HepG2 (cell line): ENCODE data around the gene LIMD2. TPM values are rescaled to one million over a fixed set of nuclear protein-coding genes. Genes with fewer than 3 reads are reported as not detected.

ENCODE experiments used
- ATAC-seq: fragments of 200-7000 bp; cut with Tn5 transposase; 3 replicates; pipeline ENCODE4 v1.9.1; 2020; ENCODE audit warnings: mild to moderate bottlenecking, moderate library complexity
- BruUV-seq: library from RNA; stranded (reverse); fragments of 400-500 nt; replicated peaks from 2 replicates; lab custom pipeline; 2021; lab: Mats Ljungman, UMichigan
- CTCF ChIA-PET: fragments of 300-600 bp; formaldehyde crosslinking; extraction: SDS; loops from one replicate; lab custom pipeline; 2021; ENCODE audit warnings: low total read pairs, inconsistent platforms, low intra/inter-chr PET ratio; lab: Yijun Ruan, JAX
- POLR2A ChIA-PET: fragments of 350-600 bp; sonication (Branson Sonifier 250); formaldehyde crosslinking; loops from one replicate; lab custom pipeline; 2020; ENCODE audit warnings: antibody characterized with exemption, inconsistent platforms; lab: Yijun Ruan, JAX
- DNase-seq: peaks from one replicate; pipeline ENCODE4 v3.0.0-alpha.2; 2015; ENCODE audit warnings: low spot score
- FAIRE-seq: peaks from 3 replicates; lab custom pipeline; 2011; peaks lifted over from hg19 to GRCh38; lab: Jason Lieb, UNC
- H2AFZ ChIP-seq: one replicate; pipeline ENCODE4 v1.6.1; 2011; ENCODE audit warnings: low read length, inconsistent platforms
- H3K27ac ChIP-seq: fragments of 300-600 bp; 3 replicates; pipeline ENCODE4 v1.8.0; 2011; ENCODE audit warnings: mixed run types, mild to moderate bottlenecking, mixed read lengths, low read length, inconsistent platforms; ENCODE audit not compliant: insufficient read depth; ENCODE audit errors: extremely low read length
- H3K27me3 ChIP-seq, 2 experiments: fragments of 200-600 bp in 1 of 2; 2 replicates in 1 of 2; 3 replicates in 1 of 2; pipeline versions ENCODE4 v1.6.0 to v1.8.0; 2011; ENCODE audit warnings: low read length in 2 of 2, mild to moderate bottlenecking in 2 of 2, moderate library complexity in 2 of 2, inconsistent platforms in 1 of 2; ENCODE audit not compliant: insufficient read depth in 2 of 2, control insufficient read depth in 1 of 2
- H3K36me3 ChIP-seq, 2 experiments: fragments of 200-600 bp in 1 of 2; replicated peaks in 1 of 2; 2 replicates in 1 of 2; 3 replicates in 1 of 2; pipeline versions ENCODE4 v1.5.1 to v1.8.0; 2011; ENCODE audit warnings: low read length in 2 of 2, inconsistent platforms in 1 of 2; ENCODE audit not compliant: insufficient read depth in 2 of 2, control insufficient read depth in 1 of 2
- H3K4me1 ChIP-seq: 2 replicates; pipeline ENCODE4 v1.5.1; 2012; ENCODE audit warnings: low read length, inconsistent platforms; ENCODE audit not compliant: insufficient read depth
- H3K4me2 ChIP-seq: 2 replicates; pipeline ENCODE4 v1.6.0; 2011; ENCODE audit warnings: low read depth, low read length, inconsistent platforms
- H3K4me3 ChIP-seq, 3 experiments: fragments of 200-600 bp in 1 of 3; sonication (generic), shearing (Covaris generic) in 1 of 3; replicated peaks in 1 of 3; 2 replicates each; pipeline ENCODE4 v1.5.1; 2011 to 2016; ENCODE audit warnings: low read length in 3 of 3, inconsistent platforms in 2 of 3, low read depth in 2 of 3, mild to moderate bottlenecking in 2 of 3, control low read depth in 1 of 3, mixed read lengths in 1 of 3; ENCODE audit not compliant: insufficient read depth in 1 of 3
- H3K79me2 ChIP-seq: one replicate; pipeline ENCODE4 v1.6.1; 2011; ENCODE audit warnings: low read length, inconsistent platforms; ENCODE audit not compliant: insufficient read depth
- H3K9ac ChIP-seq: 2 replicates; pipeline ENCODE4 v1.6.0; 2011; ENCODE audit warnings: mild to moderate bottlenecking, low read depth, low read length, inconsistent platforms; ENCODE audit not compliant: insufficient read depth
- H3K9me3 ChIP-seq: 2 replicates; pipeline ENCODE4 v1.5.1; 2012; ENCODE audit warnings: mild to moderate bottlenecking, low read length
- H4K20me1 ChIP-seq: 2 replicates; pipeline ENCODE4 v1.6.0; 2011; ENCODE audit warnings: inconsistent platforms, mild to moderate bottlenecking, low read length, moderate library complexity; ENCODE audit not compliant: insufficient read depth
- JARID2 ChIP-seq: sonication (generic); formaldehyde crosslinking; IDR thresholded peaks from 2 replicates; pipeline ENCODE4 v1.8.1; 2023; ENCODE audit warnings: missing genetic modification reagents, inconsistent platforms; ENCODE audit not compliant: insufficient replicate concordance
- MTA1 ChIP-seq: sonication (generic); formaldehyde crosslinking; IDR thresholded peaks from 2 replicates; pipeline ENCODE4 v1.4.0; 2020; ENCODE audit warnings: missing genetic modification reagents, mild to moderate bottlenecking, borderline replicate concordance
- NFIC ChIP-seq: IDR thresholded peaks from 2 replicates; pipeline ENCODE4 v1.6.1; 2012; ENCODE audit warnings: mild to moderate bottlenecking, low read length, inconsistent platforms
- PBX2 ChIP-seq: IDR thresholded peaks from 2 replicates; pipeline ENCODE4 v1.6.1; 2016; ENCODE audit warnings: control low read depth
- RFXAP ChIP-seq: sonication (generic); formaldehyde crosslinking; IDR thresholded peaks from 2 replicates; pipeline ENCODE4 v1.4.0; 2020; ENCODE audit warnings: missing genetic modification reagents, borderline replicate concordance
- ZNF235 ChIP-seq: sonication (generic); formaldehyde crosslinking; IDR thresholded peaks from 2 replicates; pipeline ENCODE4 v1.8.1; 2023; ENCODE audit warnings: mild to moderate bottlenecking, missing genetic modification reagents, borderline replicate concordance
- ZNF431 ChIP-seq: sonication (generic); formaldehyde crosslinking; IDR thresholded peaks from 2 replicates; pipeline ENCODE4 v1.9.0; 2022; ENCODE audit warnings: missing genetic modification reagents, low read depth, mild to moderate bottlenecking, borderline replicate concordance
- ZNF616 ChIP-seq: sonication (generic); formaldehyde crosslinking; IDR thresholded peaks from 2 replicates; pipeline ENCODE4 v1.5.0; 2020; ENCODE audit warnings: low read depth, mild to moderate bottlenecking, missing genetic modification reagents
- WGBS: methylation state at CpG from one replicate; pipeline ENCODE4 v1.1.6; 2017; ENCODE audit warnings: low lambda C conversion rate; 5-methylcytosine and 5-hydroxymethylcytosine counted together
- in situ Hi-C: cut with HindIII; loops from 2 replicates; pipeline ENCODE4 v1.10.0; 2017; ENCODE audit warnings: low pct_unique_long_range_greater_than_20kb; ENCODE audit not compliant: extremely low pct_ligation_motif_present
- intact Hi-C: fragments of 100-400 bp; cut with micrococcal nuclease; formaldehyde crosslinking; loops from one replicate; pipeline ENCODE4 v1.10.0; 2022; ENCODE audit not compliant: unreplicated experiment
- polyA plus RNA-seq, 8 experiments: library from polyadenylated mRNA; depleted of rRNA in 3 of 8; stranded (reverse) in 7 of 8; unstranded in 1 of 8; fragments of >200 nt; fragmentation: Illumina TruSeq in 4 of 8; extraction: Trizol in 4 of 8; gene quantifications; 2 replicates each; pipeline versions ENCODE4 v1.2.1 to v1.2.3, GENCODE V29; 2011 to 2016; ENCODE audit warnings: low read depth in 4 of 8, missing spikeins in 1 of 8, mixed read lengths in 1 of 8; ENCODE audit not compliant: insufficient read depth in 1 of 8
- total RNA-seq, 5 experiments: library from RNA; depleted of rRNA; stranded (reverse); fragments of >200 nt; fragmentation: Illumina TruSeq; extraction: Trizol; gene quantifications; 2 replicates each; pipeline ENCODE4 v1.2.3, GENCODE V29; 2016; ENCODE audit warnings: low read depth in 1 of 5
- TF ChIP-seq, protein P1 (sequence below): IDR thresholded peaks from 2 replicates; pipeline ENCODE4 v1.6.1; 2016; ENCODE audit warnings: missing biosample characterization, missing genetic modification reagents, low read depth
- TF ChIP-seq, protein P2 (sequence below): sonication (generic); formaldehyde crosslinking; IDR thresholded peaks from 2 replicates; pipeline ENCODE4 v1.4.0; 2020; ENCODE audit warnings: missing genetic modification reagents, borderline replicate concordance
- TF ChIP-seq, protein P3 (sequence below): sonication (generic); formaldehyde crosslinking; IDR thresholded peaks from 2 replicates; pipeline ENCODE4 v1.4.0; 2020; ENCODE audit warnings: missing genetic modification reagents, mild to moderate bottlenecking, borderline replicate concordance
- TF ChIP-seq, protein P4 (sequence below): sonication (generic); formaldehyde crosslinking; IDR thresholded peaks from 2 replicates; pipeline ENCODE4 v1.4.0; 2020; ENCODE audit warnings: missing genetic modification reagents

Gene LIMD2
- total and polyA plus RNA-seq, 2 of the 13 experiments (the other 11 are each of a cell fraction or from before 2014, with no cell fraction given) = 9.0 to 20.8 TPM

DNA sequence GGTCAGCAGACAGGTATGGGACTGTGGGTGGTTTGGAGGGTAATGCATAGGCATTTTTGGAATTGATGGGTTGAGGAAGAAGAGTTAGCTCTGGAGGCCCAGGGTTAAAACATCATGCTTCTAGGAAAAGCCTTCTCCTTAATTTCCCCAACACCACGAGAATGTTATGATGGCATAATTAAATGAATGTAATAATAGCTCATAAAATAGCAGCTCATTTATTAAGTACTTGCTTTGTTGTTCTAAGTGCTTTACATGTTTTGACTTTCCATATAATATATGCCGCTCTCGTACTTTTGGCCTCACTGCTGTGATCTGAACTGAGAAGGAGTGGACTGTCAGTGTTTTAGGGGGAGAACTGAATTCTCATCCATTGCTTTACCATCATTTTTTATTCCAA is 14.3 kb downstream of the LIMD2 start:
- Histone ChIP-seq H3K36me3 (peaks cover 32 to 61% of the 10 kb centered on the region in 2 experiments), H3K27me3 (no peaks in the 10 kb centered on the region), H2AFZ (no peak overlapping the region), H3K9me3 (no peaks in the 10 kb centered on the region), H3K9ac (no peak overlapping the region), H3K79me2 (no peaks in the 10 kb centered on the region), H3K4me2 (no peak overlapping the region), H3K27ac (no peak overlapping the region), H3K4me3 (no peak overlapping the region), H4K20me1 (no peaks in the 10 kb centered on the region), H3K4me1 (no peaks in the 10 kb centered on the region)
- WGBS = 96% methylated on average over 3 of the region's 3 CpGs
- intact Hi-C loops = no loop called here
- in situ Hi-C loops = no loop called here
- DNase-seq (no peak), FAIRE-seq (no peak), ATAC-seq (no peak)
- no peak for TF ChIP-seq ZNF616 (CRISPR knock-in tag)
- no peak for TF ChIP-seq ZNF431
- TF ChIP-seq, protein P1, sequence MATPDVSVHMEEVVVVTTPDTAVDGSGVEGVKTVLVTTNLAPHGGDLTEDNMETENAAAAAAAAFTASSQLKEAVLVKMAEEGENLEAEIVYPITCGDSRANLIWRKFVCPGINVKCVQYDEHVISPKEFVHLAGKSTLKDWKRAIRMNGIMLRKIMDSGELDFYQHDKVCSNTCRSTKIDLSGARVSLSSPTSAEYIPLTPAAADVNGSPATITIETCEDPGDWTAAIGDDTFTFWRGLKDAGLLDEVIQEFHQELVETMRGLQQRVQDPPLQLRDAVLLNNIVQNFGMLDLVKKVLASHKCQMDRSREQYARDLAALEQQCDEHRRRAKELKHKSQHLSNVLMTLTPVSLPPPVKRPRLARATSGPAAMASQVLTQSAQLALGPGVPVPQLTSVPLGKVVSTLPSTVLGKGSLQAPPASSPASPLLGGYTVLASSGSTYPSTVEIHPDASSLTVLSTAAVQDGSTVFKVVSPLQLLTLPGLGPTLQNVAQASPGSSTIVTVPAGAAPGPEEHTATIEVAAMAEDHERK (CRISPR knock-in tag) = no peak
- no peak for TF ChIP-seq MTA1 (CRISPR knock-in tag)
- TF ChIP-seq, protein P2, sequence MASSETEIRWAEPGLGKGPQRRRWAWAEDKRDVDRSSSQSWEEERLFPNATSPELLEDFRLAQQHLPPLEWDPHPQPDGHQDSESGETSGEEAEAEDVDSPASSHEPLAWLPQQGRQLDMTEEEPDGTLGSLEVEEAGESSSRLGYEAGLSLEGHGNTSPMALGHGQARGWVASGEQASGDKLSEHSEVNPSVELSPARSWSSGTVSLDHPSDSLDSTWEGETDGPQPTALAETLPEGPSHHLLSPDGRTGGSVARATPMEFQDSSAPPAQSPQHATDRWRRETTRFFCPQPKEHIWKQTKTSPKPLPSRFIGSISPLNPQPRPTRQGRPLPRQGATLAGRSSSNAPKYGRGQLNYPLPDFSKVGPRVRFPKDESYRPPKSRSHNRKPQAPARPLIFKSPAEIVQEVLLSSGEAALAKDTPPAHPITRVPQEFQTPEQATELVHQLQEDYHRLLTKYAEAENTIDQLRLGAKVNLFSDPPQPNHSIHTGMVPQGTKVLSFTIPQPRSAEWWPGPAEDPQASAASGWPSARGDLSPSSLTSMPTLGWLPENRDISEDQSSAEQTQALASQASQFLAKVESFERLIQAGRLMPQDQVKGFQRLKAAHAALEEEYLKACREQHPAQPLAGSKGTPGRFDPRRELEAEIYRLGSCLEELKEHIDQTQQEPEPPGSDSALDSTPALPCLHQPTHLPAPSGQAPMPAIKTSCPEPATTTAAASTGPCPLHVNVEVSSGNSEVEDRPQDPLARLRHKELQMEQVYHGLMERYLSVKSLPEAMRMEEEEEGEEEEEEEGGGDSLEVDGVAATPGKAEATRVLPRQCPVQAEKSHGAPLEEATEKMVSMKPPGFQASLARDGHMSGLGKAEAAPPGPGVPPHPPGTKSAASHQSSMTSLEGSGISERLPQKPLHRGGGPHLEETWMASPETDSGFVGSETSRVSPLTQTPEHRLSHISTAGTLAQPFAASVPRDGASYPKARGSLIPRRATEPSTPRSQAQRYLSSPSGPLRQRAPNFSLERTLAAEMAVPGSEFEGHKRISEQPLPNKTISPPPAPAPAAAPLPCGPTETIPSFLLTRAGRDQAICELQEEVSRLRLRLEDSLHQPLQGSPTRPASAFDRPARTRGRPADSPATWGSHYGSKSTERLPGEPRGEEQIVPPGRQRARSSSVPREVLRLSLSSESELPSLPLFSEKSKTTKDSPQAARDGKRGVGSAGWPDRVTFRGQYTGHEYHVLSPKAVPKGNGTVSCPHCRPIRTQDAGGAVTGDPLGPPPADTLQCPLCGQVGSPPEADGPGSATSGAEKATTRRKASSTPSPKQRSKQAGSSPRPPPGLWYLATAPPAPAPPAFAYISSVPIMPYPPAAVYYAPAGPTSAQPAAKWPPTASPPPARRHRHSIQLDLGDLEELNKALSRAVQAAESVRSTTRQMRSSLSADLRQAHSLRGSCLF = no peak
- TF ChIP-seq, protein P3, sequence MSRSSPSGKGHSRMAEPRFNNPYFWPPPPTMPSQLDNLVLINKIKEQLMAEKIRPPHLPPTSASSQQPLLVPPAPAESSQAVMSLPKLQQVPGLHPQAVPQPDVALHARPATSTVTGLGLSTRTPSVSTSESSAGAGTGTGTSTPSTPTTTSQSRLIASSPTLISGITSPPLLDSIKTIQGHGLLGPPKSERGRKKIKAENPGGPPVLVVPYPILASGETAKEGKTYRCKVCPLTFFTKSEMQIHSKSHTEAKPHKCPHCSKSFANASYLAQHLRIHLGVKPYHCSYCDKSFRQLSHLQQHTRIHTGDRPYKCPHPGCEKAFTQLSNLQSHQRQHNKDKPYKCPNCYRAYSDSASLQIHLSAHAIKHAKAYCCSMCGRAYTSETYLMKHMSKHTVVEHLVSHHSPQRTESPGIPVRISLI (CRISPR knock-in tag) = no peak
- no peak for TF ChIP-seq JARID2 (CRISPR knock-in tag)
- TF ChIP-seq NFIC = no peak
- no peak for TF ChIP-seq ZNF235
- TF ChIP-seq PBX2 (CRISPR knock-in tag) = no peak
- TF ChIP-seq, protein P4, sequence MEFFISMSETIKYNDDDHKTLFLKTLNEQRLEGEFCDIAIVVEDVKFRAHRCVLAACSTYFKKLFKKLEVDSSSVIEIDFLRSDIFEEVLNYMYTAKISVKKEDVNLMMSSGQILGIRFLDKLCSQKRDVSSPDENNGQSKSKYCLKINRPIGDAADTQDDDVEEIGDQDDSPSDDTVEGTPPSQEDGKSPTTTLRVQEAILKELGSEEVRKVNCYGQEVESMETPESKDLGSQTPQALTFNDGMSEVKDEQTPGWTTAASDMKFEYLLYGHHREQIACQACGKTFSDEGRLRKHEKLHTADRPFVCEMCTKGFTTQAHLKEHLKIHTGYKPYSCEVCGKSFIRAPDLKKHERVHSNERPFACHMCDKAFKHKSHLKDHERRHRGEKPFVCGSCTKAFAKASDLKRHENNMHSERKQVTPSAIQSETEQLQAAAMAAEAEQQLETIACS (CRISPR knock-in tag) = no peak
- no peak for TF ChIP-seq RFXAP
- ChIA-PET CTCF (no interaction called here), POLR2A (no interaction called here)
- BruUV-seq = no TSS peak
